B cell (primary cell): ENCODE data around the gene GOLGA6L10. TPM values are rescaled to one million over a fixed set of nuclear protein-coding genes. Genes with fewer than 3 reads are reported as not detected.
"Not testable (repeated sequence)": the region's sequence is repeated elsewhere in the genome, so short reads cannot be mapped to it uniquely, and the experiment has no call there.

ENCODE experiments used
- ATAC-seq: fragments of 200-7000 bp; cut with Tn5 transposase; one replicate; pipeline ENCODE4 v1.10.0; 2021; ENCODE audit warnings: low read depth, mild to moderate bottlenecking, moderate number of reproducible peaks, moderate library complexity
- CTCF ChIA-PET: fragments of 350-600 bp; sonication (Branson Sonifier 250); formaldehyde crosslinking; loops from one replicate; lab custom pipeline; 2021; ENCODE audit warnings: antibody characterized with exemption, inconsistent platforms; lab: Charles Lee
- POLR2A ChIA-PET: fragments of 350-600 bp; sonication (Branson Sonifier 250); formaldehyde crosslinking; loops from one replicate; lab custom pipeline; 2021; ENCODE audit warnings: antibody characterized with exemption; lab: Charles Lee
- DNase-seq: peaks from one replicate; pipeline ENCODE4 v3.0.0; 2013
- H2AFZ ChIP-seq: 2 replicates; pipeline ENCODE4 v1.6.1; 2012; ENCODE audit warnings: mild to moderate bottlenecking, low read depth, low read length; ENCODE audit not compliant: insufficient read depth, poor library complexity, severe bottlenecking
- H3K27ac ChIP-seq, 2 donors: 1 replicate in 1 of 2; 2 replicates in 1 of 2; pipeline ENCODE4 v1.5.1; 2012 to 2013; ENCODE audit warnings: low read length in 2 of 2, mild to moderate bottlenecking in 2 of 2, moderate library complexity in 1 of 2
- H3K27me3 ChIP-seq, 4 experiments: fragments of 200-600 bp in 1 of 4; sonication (generic) in 1 of 4; replicated peaks in 1 of 4; 1 replicate in 2 of 4; 2 replicates in 2 of 4; pipeline versions ENCODE4 v1.6.1 to v1.7.0; 2013 to 2016; ENCODE audit warnings: low read length in 3 of 4, mild to moderate bottlenecking in 2 of 4, mixed read lengths in 1 of 4, moderate library complexity in 1 of 4; ENCODE audit not compliant: insufficient read depth in 4 of 4, control insufficient read depth in 3 of 4; ENCODE audit errors: control extremely low read depth in 1 of 4
- H3K36me3 ChIP-seq, 2 experiments: replicated peaks in 1 of 2; 1 replicate in 1 of 2; 2 replicates in 1 of 2; pipeline versions ENCODE4 v1.6.1 to v1.7.1; 2013; ENCODE audit warnings: low read length in 1 of 2; ENCODE audit not compliant: insufficient read depth in 2 of 2, control insufficient read depth in 1 of 2; ENCODE audit errors: control extremely low read depth in 1 of 2, extremely low read depth in 1 of 2
- H3K4me1 ChIP-seq, 2 donors: fragments of 200-600 bp in 1 of 2; sonication (generic) in 1 of 2; 1 replicate in 1 of 2; 2 replicates in 1 of 2; pipeline versions ENCODE4 v1.5.1 to v1.6.1; 2013 to 2017; ENCODE audit warnings: low read length in 2 of 2; ENCODE audit not compliant: control insufficient read depth in 2 of 2, insufficient read depth in 2 of 2
- H3K4me2 ChIP-seq: replicated peaks from 2 replicates; pipeline ENCODE3; 2012; ENCODE audit warnings: mild to moderate bottlenecking, low read depth, low read length; ENCODE audit not compliant: poor library complexity, severe bottlenecking
- H3K4me3 ChIP-seq, 5 experiments: fragments of 200-600 bp in 1 of 5; sonication (generic) in 1 of 5; 1 replicate in 3 of 5; 2 replicates in 2 of 5; pipeline versions ENCODE4 v1.5.1 to v1.7.0; 2011 to 2016; ENCODE audit warnings: low read length in 4 of 5, mild to moderate bottlenecking in 4 of 5, low read depth in 2 of 5, control low read depth in 1 of 5, moderate library complexity in 1 of 5; ENCODE audit not compliant: insufficient read depth in 1 of 5; ENCODE audit errors: control extremely low read depth in 1 of 5, extremely low read depth in 1 of 5
- H3K79me2 ChIP-seq: fragments of 200-600 bp; sonication (generic); one replicate; pipeline ENCODE4 v1.6.0; 2016; ENCODE audit warnings: low read length; ENCODE audit not compliant: control insufficient read depth, insufficient read depth
- H3K9ac ChIP-seq: fragments of 200-600 bp; sonication (generic); 2 replicates; pipeline ENCODE4 v1.6.1; 2017; ENCODE audit warnings: mild to moderate bottlenecking, low read length, moderate library complexity
- H3K9me3 ChIP-seq, 3 donors: one replicate each; pipeline versions ENCODE4 v1.6.1 to v1.7.1; 2013; ENCODE audit warnings: low read length in 2 of 3; ENCODE audit not compliant: control insufficient read depth in 2 of 3, insufficient read depth in 1 of 3; ENCODE audit errors: control extremely low read depth in 1 of 3
- H4K20me1 ChIP-seq: 2 replicates; pipeline ENCODE4 v1.6.0; 2012; ENCODE audit warnings: mild to moderate bottlenecking, low read length; ENCODE audit not compliant: insufficient read depth, control insufficient read depth, poor library complexity, severe bottlenecking
- H3K27ac Mint-ChIP-seq: one replicate; pipeline ENCODE4 v1.8.0; 2021; ENCODE audit warnings: mixed read lengths
- H3K27me3 Mint-ChIP-seq: one replicate; pipeline ENCODE4 v1.8.0; 2021; ENCODE audit warnings: mixed read lengths
- H3K4me1 Mint-ChIP-seq: one replicate; pipeline ENCODE4 v1.8.0; 2021; ENCODE audit warnings: mixed read lengths
- H3K4me3 Mint-ChIP-seq: one replicate; pipeline ENCODE4 v1.8.0; 2021; ENCODE audit warnings: mixed read lengths
- H3K9me3 Mint-ChIP-seq: one replicate; pipeline ENCODE4 v1.8.0; 2022; ENCODE audit warnings: mixed read lengths; ENCODE audit not compliant: insufficient read depth
- WGBS: methylation state at CpG from one replicate; pipeline ENCODE4 v1.1.5; 2013; ENCODE audit warnings: missing lambda C conversion rate; ENCODE audit not compliant: insufficient coverage; 5-methylcytosine and 5-hydroxymethylcytosine counted together
- intact Hi-C: fragments of 100-400 bp; cut with micrococcal nuclease; formaldehyde crosslinking; loops from one replicate; pipeline ENCODE4 v1.10.0; 2022
- polyA plus RNA-seq: library from polyadenylated mRNA; depleted of rRNA; stranded (reverse); fragments of >200 nt; gene quantifications from 2 replicates; pipeline ENCODE4 v1.2.3, GENCODE V29; 2012
- total RNA-seq, 2 donors: library from RNA; stranded (reverse); fragments of 120-200 nt in 1 of 2; gene quantifications; 1 replicate in 1 of 2; 2 replicates in 1 of 2; pipeline versions ENCODE4 v1.2.3 to v1.2.4, GENCODE V29; 2013 to 2022

GOLGA6L10 gene
- total and polyA plus RNA-seq, 2 donors (not counting 1 experiment from before 2014, with no cell fraction given), result 0.73 to 1.1 TPM

DNA sequence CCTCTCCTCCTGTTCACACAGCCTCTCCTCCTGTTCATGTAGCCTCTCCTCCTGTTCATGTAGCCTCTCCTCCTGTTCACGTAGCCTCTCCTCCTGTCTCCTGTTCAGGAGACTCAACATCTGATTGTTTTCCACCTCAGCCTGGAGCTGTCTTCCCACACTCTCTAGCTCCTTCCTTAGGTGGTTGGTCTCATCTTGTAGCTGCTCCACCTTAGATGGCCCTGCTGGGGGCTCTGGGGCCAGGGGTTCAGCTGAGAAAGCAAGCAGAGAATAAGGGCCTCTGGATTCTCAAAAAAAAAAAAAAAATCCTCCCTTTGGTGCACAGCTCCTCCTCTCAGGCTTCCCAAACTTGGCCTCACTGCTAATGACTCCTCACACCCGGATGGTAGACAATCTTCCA, 4.1 kb downstream of the GOLGA6L10 start:
- H3K4me1 Mint-ChIP-seq, H3K27me3 Mint-ChIP-seq, H3K79me2 ChIP-seq, H3K27ac ChIP-seq, CTCF ChIA-PET, H3K4me1 ChIP-seq, POLR2A ChIA-PET, H3K36me3 ChIP-seq, H3K9me3 ChIP-seq, H3K9me3 Mint-ChIP-seq, ATAC-seq, DNase-seq, H3K27ac Mint-ChIP-seq, intact Hi-C loops, H2AFZ ChIP-seq, H3K9ac ChIP-seq, H4K20me1 ChIP-seq, H3K27me3 ChIP-seq, H3K4me3 ChIP-seq, H3K4me3 Mint-ChIP-seq, H3K4me2 ChIP-seq: not testable (repeated sequence)
- WGBS, result 89% methylated on average over 1 of the region's 2 CpGs

DNA sequence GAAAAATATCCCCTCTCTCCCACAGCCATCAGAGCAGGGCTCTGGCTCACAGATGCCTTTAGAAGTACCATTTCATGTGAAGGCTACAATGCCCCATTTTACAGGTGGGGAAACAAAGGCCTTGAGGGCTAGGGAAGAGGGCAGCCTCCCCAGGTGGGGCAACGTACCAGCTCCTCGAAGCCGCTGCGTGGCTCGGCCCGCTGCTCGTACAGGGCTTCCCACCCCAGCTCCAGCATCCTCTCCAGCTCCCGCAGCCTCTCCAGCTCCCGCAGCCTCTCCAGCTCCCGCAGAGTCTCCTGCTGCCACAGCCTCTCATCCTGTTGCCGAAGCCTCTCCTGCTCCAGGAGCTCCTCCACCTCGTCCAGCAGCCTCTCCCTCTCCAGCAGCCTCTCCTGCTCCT, 4.9 kb downstream of the GOLGA6L10 start:
- H3K9ac ChIP-seq, H3K9me3 ChIP-seq, H3K27me3 Mint-ChIP-seq, CTCF ChIA-PET, H4K20me1 ChIP-seq, H3K36me3 ChIP-seq, H3K27ac Mint-ChIP-seq, H3K4me3 Mint-ChIP-seq, POLR2A ChIA-PET, H3K4me1 Mint-ChIP-seq, DNase-seq, H3K27ac ChIP-seq, H3K4me2 ChIP-seq, H3K27me3 ChIP-seq, H2AFZ ChIP-seq, H3K4me3 ChIP-seq, H3K9me3 Mint-ChIP-seq, H3K4me1 ChIP-seq, intact Hi-C loops, H3K79me2 ChIP-seq, ATAC-seq: not testable (repeated sequence)
- 90% methylated on average over 7 of the region's 12 CpGs for WGBS

DNA sequence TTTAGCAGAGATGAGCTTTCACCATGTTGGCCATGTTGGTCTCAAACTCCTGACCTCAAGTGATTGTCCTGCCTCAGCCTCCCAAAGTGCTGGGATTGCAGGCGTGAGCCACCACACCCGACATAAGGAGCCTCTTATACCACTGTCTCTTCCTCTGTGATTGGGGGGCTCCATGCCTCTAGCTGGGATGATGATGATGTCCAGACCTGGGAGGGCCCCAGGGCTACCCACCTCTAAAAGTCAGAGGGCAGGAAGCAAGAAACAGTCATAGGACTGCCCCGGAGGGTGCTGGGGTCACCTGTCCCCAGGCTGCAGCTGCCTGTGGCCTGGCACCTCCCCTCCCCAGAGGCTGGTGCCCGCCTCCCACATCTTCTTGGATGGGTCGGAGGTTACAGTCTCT, 5.4 kb downstream of the GOLGA6L10 start:
- H3K36me3 ChIP-seq, CTCF ChIA-PET, H3K27me3 Mint-ChIP-seq, H3K4me2 ChIP-seq, H4K20me1 ChIP-seq, H3K4me1 ChIP-seq, H3K9ac ChIP-seq, DNase-seq, H3K27me3 ChIP-seq, H3K27ac ChIP-seq, H3K4me3 Mint-ChIP-seq, intact Hi-C loops, H3K4me1 Mint-ChIP-seq, H3K79me2 ChIP-seq, ATAC-seq, H3K9me3 ChIP-seq, POLR2A ChIA-PET, H3K4me3 ChIP-seq, H3K27ac Mint-ChIP-seq, H2AFZ ChIP-seq, H3K9me3 Mint-ChIP-seq: not testable (repeated sequence)
- no CpG with 5 or more reads among the region's 5 CpGs for WGBS
